HUES48 (cell line): ENCODE data around the gene MELK.

Experiments
- H3K27ac ChIP-seq: one replicate; pipeline ENCODE4 v1.7.0; 2013; ENCODE audit warnings: low read depth, low read length, inconsistent platforms
- H3K27me3 ChIP-seq: 2 replicates; pipeline ENCODE4 v1.6.1; 2013; ENCODE audit warnings: mild to moderate bottlenecking, low read length; ENCODE audit not compliant: control insufficient read depth, insufficient read depth
- H3K36me3 ChIP-seq: 2 replicates; pipeline ENCODE4 v1.6.1; 2013; ENCODE audit warnings: low read length; ENCODE audit not compliant: control insufficient read depth, insufficient read depth
- H3K4me1 ChIP-seq: 2 replicates; pipeline ENCODE4 v1.6.1; 2013; ENCODE audit warnings: mild to moderate bottlenecking, low read length; ENCODE audit not compliant: control insufficient read depth, insufficient read depth
- H3K4me3 ChIP-seq: 2 replicates; pipeline ENCODE4 v1.5.1; 2013; ENCODE audit warnings: mild to moderate bottlenecking, low read depth, low read length
- H3K9ac ChIP-seq: 2 replicates; pipeline ENCODE4 v1.6.1; 2013; ENCODE audit warnings: mild to moderate bottlenecking, low read depth, low read length, moderate library complexity
- H3K9me3 ChIP-seq: 2 replicates; pipeline ENCODE4 v1.6.1; 2013; ENCODE audit warnings: low read length; ENCODE audit not compliant: control insufficient read depth, insufficient read depth

MELK gene

GRCh38 chr9:36671561-36671960 is 98.9 kb downstream of the MELK start:
- Histone ChIP-seq H3K36me3 (peaks cover 84% of the 10 kb centered on the region), H3K27me3 (no peaks in the 10 kb centered on the region), H3K27ac (no peak overlapping the region), H3K9me3 (no peaks in the 10 kb centered on the region), H3K4me3 (no peak overlapping the region), H3K4me1 (no peaks in the 10 kb centered on the region), H3K9ac (no peak overlapping the region)

GRCh38 chr9:36676091-36676490 is 103.4 kb downstream of the MELK start:
- H3K4me1 ChIP-seq, result no peaks in the 10 kb centered on the region
- H3K27ac ChIP-seq, result no peak overlapping the region
- H3K9me3 ChIP-seq, result no peaks in the 10 kb centered on the region
- no peak overlapping the region for H3K9ac ChIP-seq
- no peak overlapping the region for H3K4me3 ChIP-seq
- H3K36me3 ChIP-seq, result peaks cover 69% of the 10 kb centered on the region
- no peaks in the 10 kb centered on the region for H3K27me3 ChIP-seq

GRCh38 chr9:36676778-36677485 is 104.2 kb downstream of the MELK start:
- H3K4me1 ChIP-seq, result no peaks in the 10 kb centered on the region
- H3K27ac ChIP-seq, result no peak overlapping the region
- H3K9ac ChIP-seq, result no peak overlapping the region
- peaks cover 3% of the 10 kb centered on the region; the same call in 1 of the 2 replicates for H3K9me3 ChIP-seq
- H3K4me3 ChIP-seq, result no peak overlapping the region
- H3K27me3 ChIP-seq, result no peaks in the 10 kb centered on the region
- H3K36me3 ChIP-seq, result peaks cover 61% of the 10 kb centered on the region

GRCh38 chr9:36677611-36678010 is 104.9 kb downstream of the MELK start:
- no peaks in the 10 kb centered on the region for H3K4me1 ChIP-seq
- peaks cover 55% of the 10 kb centered on the region for H3K36me3 ChIP-seq
- H3K27ac ChIP-seq, result no peak overlapping the region
- no peak overlapping the region for H3K4me3 ChIP-seq
- peaks cover 3% of the 10 kb centered on the region; the same call in 1 of the 2 replicates for H3K9me3 ChIP-seq
- H3K9ac ChIP-seq, result no peak overlapping the region
- H3K27me3 ChIP-seq, result no peaks in the 10 kb centered on the region

GRCh38 chr9:36679710-36680109 is 107.0 kb downstream of the MELK start:
- Histone ChIP-seq H3K9me3 (peaks cover 3% of the 10 kb centered on the region; the same call in 1 of the 2 replicates), H3K27me3 (no peaks in the 10 kb centered on the region), H3K27ac (no peak overlapping the region), H3K9ac (no peak overlapping the region), H3K4me1 (no peaks in the 10 kb centered on the region), H3K4me3 (no peak overlapping the region), H3K36me3 (peaks cover 38% of the 10 kb centered on the region)

GRCh38 chr9:36686471-36686870 is 113.8 kb downstream of the MELK start:
- H3K27ac ChIP-seq, result no peak overlapping the region
- H3K4me1 ChIP-seq, result no peaks in the 10 kb centered on the region
- no peaks in the 10 kb centered on the region for H3K27me3 ChIP-seq
- H3K36me3 ChIP-seq, result no peaks in the 10 kb centered on the region
- peaks cover 3% of the 10 kb centered on the region; the same call in 1 of the 2 replicates for H3K9me3 ChIP-seq
- no peak overlapping the region for H3K9ac ChIP-seq
- no peak overlapping the region for H3K4me3 ChIP-seq

- no peak overlapping the region for H3K4me3 ChIP-seq
- H3K27me3 ChIP-seq, result no peaks in the 10 kb centered on the region
- no peaks in the 10 kb centered on the region for H3K9me3 ChIP-seq
- no peak overlapping the region for H3K27ac ChIP-seq
- no peaks in the 10 kb centered on the region for H3K4me1 ChIP-seq
- H3K36me3 ChIP-seq, result no peaks in the 10 kb centered on the region
- H3K9ac ChIP-seq, result no peak overlapping the region
These were observed 117.9 kb downstream of the MELK start for GRCh38 chr9:36690412-36691168.

GRCh38 chr9:36691671-36692070 is 119.0 kb downstream of the MELK start:
- H3K27ac ChIP-seq, result no peak overlapping the region
- no peaks in the 10 kb centered on the region for H3K36me3 ChIP-seq
- no peaks in the 10 kb centered on the region for H3K9me3 ChIP-seq
- no peaks in the 10 kb centered on the region for H3K27me3 ChIP-seq
- no peak overlapping the region for H3K4me3 ChIP-seq
- no peak overlapping the region for H3K9ac ChIP-seq
- no peaks in the 10 kb centered on the region for H3K4me1 ChIP-seq

- Histone ChIP-seq H3K4me3 (no peak overlapping the region), H3K27ac (no peak overlapping the region), H3K4me1 (no peaks in the 10 kb centered on the region), H3K9me3 (peaks cover 15% of the 10 kb centered on the region), H3K27me3 (no peaks in the 10 kb centered on the region), H3K36me3 (no peaks in the 10 kb centered on the region), H3K9ac (no peak overlapping the region)
These were observed 126.3 kb downstream of the MELK start for GRCh38 chr9:36698984-36699383.

- Histone ChIP-seq H3K27me3 (no peaks in the 10 kb centered on the region), H3K27ac (no peak overlapping the region), H3K9me3 (peaks cover 6% of the 10 kb centered on the region; the same call in 1 of the 2 replicates), H3K4me3 (no peak overlapping the region), H3K36me3 (no peaks in the 10 kb centered on the region), H3K4me1 (no peaks in the 10 kb centered on the region), H3K9ac (no peak overlapping the region)
These were observed 131.5 kb downstream of the MELK start for GRCh38 chr9:36704148-36704547.
